Measurements from ENCODE around the gene KRCC1.

The KRCC1 gene

DNA sequence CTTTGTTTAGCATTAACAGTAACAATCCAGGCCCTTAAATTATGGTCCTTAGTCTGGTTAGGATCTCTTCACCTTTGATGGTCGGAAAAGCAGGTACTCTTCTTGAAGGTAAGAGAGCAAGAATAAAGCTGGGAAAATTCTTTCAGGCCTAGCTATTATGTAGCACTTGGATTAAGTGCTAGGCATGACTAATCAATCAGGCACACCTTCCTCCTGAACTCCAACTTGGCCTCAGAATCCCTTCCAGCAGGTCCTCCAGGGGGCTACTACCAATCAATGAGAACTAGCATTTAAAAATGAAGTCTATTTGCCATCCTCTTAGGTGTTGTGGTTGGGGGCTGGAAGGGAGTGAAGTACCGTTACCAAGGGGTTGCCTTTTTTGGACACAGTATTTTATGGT lies 15.8 kb upstream of the KRCC1 start:
- Histone ChIP-seq H2AFZ (no peak overlapping the region), H3K27me3 (ENCODE audit: control insufficient read depth, insufficient read depth, low read length) (no peaks in the 10 kb centered on the region), H3K27ac (no peak overlapping the region), H3K36me3 (ENCODE audit: control insufficient read depth, insufficient read depth, low read length) (no peaks in the 10 kb centered on the region), H3K79me2 (no peaks in the 10 kb centered on the region), H3K4me2 (ENCODE audit: low read length) (no peak overlapping the region), H3K9ac (no peak overlapping the region), H3K4me1 (peaks cover 4% of the 10 kb centered on the region), H3K9me3 (ENCODE audit: control insufficient read depth, low read length) (no peaks in the 10 kb centered on the region), H3K4me3 (ENCODE audit: low read depth, low read length) (no peak overlapping the region)
- no peak for TF ChIP-seq CTCF (IDR thresholded peaks at IDR 0.05)

GRCh38 chr2:88070055-88070454 lies 14.5 kb upstream of the KRCC1 start:
- Histone ChIP-seq H3K4me3 (ENCODE audit: low read depth, low read length) (no peak overlapping the region), H3K9ac (no peak overlapping the region), H3K27ac (no peak overlapping the region), H3K79me2 (no peaks in the 10 kb centered on the region), H3K4me1 (peaks cover 4% of the 10 kb centered on the region), H2AFZ (no peak overlapping the region), H3K27me3 (ENCODE audit: control insufficient read depth, insufficient read depth, low read length) (no peaks in the 10 kb centered on the region), H3K36me3 (ENCODE audit: control insufficient read depth, insufficient read depth, low read length) (no peaks in the 10 kb centered on the region), H3K4me2 (ENCODE audit: low read length) (no peak overlapping the region), H3K9me3 (ENCODE audit: control insufficient read depth, low read length) (no peaks in the 10 kb centered on the region)
- no peak for TF ChIP-seq CTCF (IDR thresholded peaks at IDR 0.05)

GRCh38 chr2:88069117-88069516 lies 13.5 kb upstream of the KRCC1 start:
- Histone ChIP-seq H3K27me3 (ENCODE audit: control insufficient read depth, insufficient read depth, low read length) (no peaks in the 10 kb centered on the region), H3K27ac (no peak overlapping the region), H3K9me3 (ENCODE audit: control insufficient read depth, low read length) (no peaks in the 10 kb centered on the region), H2AFZ (no peak overlapping the region), H3K4me3 (ENCODE audit: low read depth, low read length) (no peak overlapping the region), H3K9ac (no peak overlapping the region), H3K79me2 (no peaks in the 10 kb centered on the region), H3K4me2 (ENCODE audit: low read length) (no peak overlapping the region), H3K36me3 (ENCODE audit: control insufficient read depth, insufficient read depth, low read length) (no peaks in the 10 kb centered on the region), H3K4me1 (peaks cover 4% of the 10 kb centered on the region)
- no peak for TF ChIP-seq CTCF (IDR thresholded peaks at IDR 0.05)

DNA sequence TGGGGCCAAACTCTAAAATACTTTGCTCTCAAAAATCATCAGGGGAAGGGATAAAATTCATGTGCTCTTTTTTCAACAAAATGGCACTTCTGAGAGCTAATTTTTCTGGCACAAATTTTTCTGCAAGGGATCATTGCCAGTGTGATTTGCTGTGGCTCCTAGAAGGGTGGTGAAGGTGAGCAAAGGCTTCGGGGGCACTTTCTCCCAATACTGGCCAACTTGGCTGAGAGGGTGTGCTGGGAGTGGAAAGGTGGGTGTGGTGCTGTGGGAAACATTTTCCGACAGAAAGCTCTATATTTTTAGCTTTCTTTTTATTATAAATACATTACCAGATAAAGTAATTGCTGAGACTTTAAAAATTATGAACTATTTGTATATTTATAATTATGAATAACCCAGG lies 12.5 kb upstream of the KRCC1 start:
- Histone ChIP-seq H3K4me1 (peaks cover 4% of the 10 kb centered on the region), H3K27me3 (ENCODE audit: control insufficient read depth, insufficient read depth, low read length) (no peaks in the 10 kb centered on the region), H3K27ac (no peak overlapping the region), H2AFZ (peak overlapping the region; percentile 65), H3K9ac (no peak overlapping the region), H3K36me3 (ENCODE audit: control insufficient read depth, insufficient read depth, low read length) (no peaks in the 10 kb centered on the region), H3K4me3 (ENCODE audit: low read depth, low read length) (no peak overlapping the region), H3K4me2 (ENCODE audit: low read length) (no peak overlapping the region), H3K79me2 (no peaks in the 10 kb centered on the region), H3K9me3 (ENCODE audit: control insufficient read depth, low read length) (no peaks in the 10 kb centered on the region)
- TF ChIP-seq CTCF (IDR thresholded peaks at IDR 0.05) = no peak

DNA sequence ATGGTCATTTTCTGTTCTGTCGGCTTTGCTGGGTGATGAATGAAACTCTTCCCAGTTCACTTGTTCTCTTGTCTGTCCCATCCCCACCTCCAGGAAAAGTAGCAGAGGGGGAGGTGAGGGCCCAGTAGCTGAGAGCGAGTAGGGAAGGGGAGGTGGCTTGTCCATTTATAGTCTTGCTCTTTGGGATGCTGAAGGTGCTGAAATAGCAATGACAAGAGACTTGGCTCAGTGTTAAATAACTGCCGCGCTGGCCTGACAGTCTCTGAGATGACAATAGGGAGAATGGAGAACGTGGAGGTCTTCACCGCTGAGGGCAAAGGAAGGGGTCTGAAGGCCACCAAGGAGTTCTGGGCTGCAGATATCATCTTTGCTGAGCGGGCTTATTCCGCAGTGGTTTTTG lies 12.0 kb upstream of the KRCC1 start, which contains the start of gene SMYD1:
TSS of gene SMYD1 (plus strand) at position 228 of the 400 bp plus-strand sequence. CDS start at position 268, 40 bp downstream.
- H3K4me1 ChIP-seq = peaks cover 4% of the 10 kb centered on the region
- no peaks in the 10 kb centered on the region for H3K79me2 ChIP-seq
- H3K9ac ChIP-seq = no peak within 1 kb of the TSS
- H3K27me3 ChIP-seq (ENCODE audit: control insufficient read depth, insufficient read depth, low read length) = no peaks in the 10 kb centered on the region
- peak within 1 kb of the TSS; percentile 65 for H2AFZ ChIP-seq
- no peak for TF ChIP-seq CTCF (IDR thresholded peaks at IDR 0.05)
- no peaks in the 10 kb centered on the region for H3K36me3 ChIP-seq (ENCODE audit: control insufficient read depth, insufficient read depth, low read length)
- H3K27ac ChIP-seq = no peak within 1 kb of the TSS
- H3K4me3 ChIP-seq (ENCODE audit: low read depth, low read length) = no peak within 1 kb of the TSS
- no peak within 1 kb of the TSS for H3K4me2 ChIP-seq (ENCODE audit: low read length)
- no peaks in the 10 kb centered on the region for H3K9me3 ChIP-seq (ENCODE audit: control insufficient read depth, low read length)
